AG20443 (cell line): Measurements from ENCODE around the gene PDIA4.
"Not testable (repeated sequence)": the region's sequence is repeated elsewhere in the genome, so short reads cannot be mapped to it uniquely, and the experiment has no call there.

ENCODE experiments used
- DNase-seq: peaks from one replicate; pipeline ENCODE4 v3.0.0; 2012; ENCODE audit warnings: low spot score, mixed read lengths

The PDIA4 gene

GRCh38 chr7:149003560-149004305 is 24.6 kb downstream of the PDIA4 start:
- no peak for DNase-seq

GRCh38 chr7:149003018-149003417 is 25.3 kb downstream of the PDIA4 start:
- no peak for DNase-seq

DNA sequence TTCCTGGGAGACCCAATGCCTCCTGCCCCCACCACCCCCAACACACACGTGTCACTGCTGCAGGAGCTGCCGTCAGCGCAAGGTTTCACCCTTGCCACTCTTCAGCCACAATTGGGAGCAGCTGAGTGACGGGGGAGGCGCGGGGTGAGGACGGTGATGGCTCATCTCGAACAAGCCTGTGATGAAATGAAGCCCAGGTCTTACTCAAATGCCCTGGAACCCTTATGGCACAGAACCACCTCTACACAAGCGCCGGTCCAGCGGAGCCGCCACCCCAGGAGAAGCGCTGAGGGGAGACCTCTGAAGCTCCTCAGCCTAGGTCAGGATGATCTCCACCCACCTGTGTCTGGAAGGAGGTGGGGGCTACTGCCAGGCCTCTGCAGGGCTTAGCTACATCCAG is 25.7 kb downstream of the PDIA4 start:
- no peak for DNase-seq

DNA sequence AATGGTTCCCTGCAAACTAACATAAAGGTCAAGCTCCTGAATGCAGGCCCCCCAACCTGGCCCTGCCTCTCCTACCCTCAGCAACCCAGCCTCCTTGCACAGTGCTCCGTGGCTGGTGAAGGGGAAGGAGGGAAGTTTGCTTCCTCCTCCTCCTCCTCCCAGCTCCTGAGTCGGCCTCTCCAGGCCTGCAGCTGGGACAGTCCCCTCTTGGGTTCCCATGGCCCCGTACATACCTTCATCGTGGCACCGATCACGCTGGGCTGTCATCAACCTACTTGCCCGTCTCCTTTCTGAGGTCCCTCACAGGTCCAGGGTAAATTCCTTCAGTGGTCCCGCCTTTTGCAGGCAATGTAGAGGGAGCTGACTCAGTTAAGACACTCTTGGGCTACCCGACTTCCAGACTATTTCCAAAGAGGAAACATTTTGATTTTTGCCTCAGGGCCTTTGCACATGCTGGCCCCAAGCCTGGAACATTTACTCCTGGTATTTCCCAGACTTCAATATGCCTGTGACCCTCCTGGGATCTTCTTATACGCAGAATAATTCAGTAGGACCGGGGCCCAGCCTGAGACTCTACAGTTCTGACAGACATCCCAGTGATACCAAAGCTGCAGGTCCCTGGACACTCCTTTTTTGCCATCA is 26.8 kb downstream of the PDIA4 start:
- DNase-seq = no peak

DNA sequence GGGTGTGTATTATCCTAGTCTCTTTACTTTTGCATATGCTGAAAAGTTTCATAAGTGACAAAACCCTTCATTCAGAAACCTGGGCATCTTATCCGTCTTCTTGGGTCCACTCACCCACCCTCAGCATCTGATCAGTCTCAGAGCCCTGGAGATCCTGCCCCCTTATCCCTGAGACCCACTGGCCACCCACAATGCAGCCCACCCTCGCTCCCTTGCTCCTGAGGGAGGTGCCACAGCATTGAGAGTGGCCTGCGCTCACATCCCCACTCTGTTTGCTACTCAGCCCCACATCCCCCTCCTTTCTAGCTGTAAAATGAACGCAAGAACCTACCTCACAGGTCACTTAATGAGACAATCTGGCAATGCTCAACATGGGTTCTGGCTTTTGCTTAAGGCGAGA is 27.3 kb downstream of the PDIA4 start:
- no peak for DNase-seq

- no peak for DNase-seq
Measured at GRCh38 chr7:148999192-148999591, 29.1 kb downstream of the PDIA4 start.

DNA sequence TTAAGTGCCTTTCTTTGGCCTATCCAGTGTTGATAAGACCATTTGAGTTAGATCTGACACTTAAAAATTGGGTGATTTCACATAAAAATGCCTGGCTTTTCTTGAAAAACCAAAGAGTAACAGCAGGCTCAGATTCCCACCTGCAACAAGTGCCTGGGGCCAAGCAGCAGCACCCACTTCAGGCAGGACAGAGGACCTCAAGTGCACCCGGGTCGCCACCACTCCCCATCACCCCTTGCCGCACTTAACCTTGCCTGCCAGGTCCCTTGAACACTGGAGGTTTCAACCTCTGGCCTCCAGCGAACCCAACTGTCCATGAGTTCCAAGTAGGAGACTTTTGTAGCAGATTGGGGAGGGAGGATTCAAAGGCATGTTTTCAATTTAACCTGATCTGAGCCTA is 30.8 kb downstream of the PDIA4 start:
- no peak for DNase-seq

GRCh38 chr7:148994576-148994975 is 33.7 kb downstream of the PDIA4 start:
- DNase-seq = no peak

DNA sequence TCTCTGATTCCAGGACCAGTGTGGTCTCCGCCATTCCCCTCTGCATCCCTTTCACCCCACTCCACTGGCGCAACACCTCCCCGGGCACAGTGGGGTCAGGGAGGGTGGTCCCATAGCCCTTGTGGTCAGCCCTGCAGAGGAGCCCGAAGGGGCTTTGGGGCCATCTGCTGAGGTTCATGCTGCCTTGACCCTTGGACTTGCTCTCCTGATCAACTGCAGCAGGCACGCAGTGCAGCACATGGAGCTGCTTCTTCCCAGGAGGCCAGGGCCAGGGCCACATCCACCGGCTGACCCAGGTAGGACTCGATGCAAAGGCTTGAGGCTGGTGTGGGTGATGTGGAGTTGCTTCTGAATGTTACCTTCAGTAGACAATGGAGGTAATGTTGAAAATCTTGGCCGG is 35.1 kb downstream of the PDIA4 start:
- DNase-seq = no peak

GRCh38 chr7:148991536-148991935 is 36.8 kb downstream of the PDIA4 start:
- DNase-seq = no peak

GRCh38 chr7:148987751-148988512 is 40.4 kb downstream of the PDIA4 start:
- peak; percentile 34 for DNase-seq

- peak; percentile 93 for DNase-seq
Measured at GRCh38 chr7:148987010-148987750, 41.1 kb downstream of the PDIA4 start.

DNA sequence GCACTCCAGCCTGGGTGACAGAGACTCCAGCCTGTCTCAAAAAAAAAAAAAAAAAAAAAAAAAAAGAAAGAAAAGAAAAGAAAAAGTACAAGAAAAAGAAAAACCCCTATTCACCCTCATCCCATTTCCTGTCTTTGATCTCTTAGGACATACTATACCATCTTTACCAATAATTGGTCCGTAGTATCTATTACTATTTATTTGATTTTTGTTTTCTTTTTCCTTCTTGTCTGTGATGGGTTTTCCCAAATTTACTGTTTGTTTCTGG is 41.6 kb downstream of the PDIA4 start:
- DNase-seq = no peak

- DNase-seq = peak; percentile 74
Measured at GRCh38 chr7:148983200-148984146, 44.8 kb downstream of the PDIA4 start.

DNA sequence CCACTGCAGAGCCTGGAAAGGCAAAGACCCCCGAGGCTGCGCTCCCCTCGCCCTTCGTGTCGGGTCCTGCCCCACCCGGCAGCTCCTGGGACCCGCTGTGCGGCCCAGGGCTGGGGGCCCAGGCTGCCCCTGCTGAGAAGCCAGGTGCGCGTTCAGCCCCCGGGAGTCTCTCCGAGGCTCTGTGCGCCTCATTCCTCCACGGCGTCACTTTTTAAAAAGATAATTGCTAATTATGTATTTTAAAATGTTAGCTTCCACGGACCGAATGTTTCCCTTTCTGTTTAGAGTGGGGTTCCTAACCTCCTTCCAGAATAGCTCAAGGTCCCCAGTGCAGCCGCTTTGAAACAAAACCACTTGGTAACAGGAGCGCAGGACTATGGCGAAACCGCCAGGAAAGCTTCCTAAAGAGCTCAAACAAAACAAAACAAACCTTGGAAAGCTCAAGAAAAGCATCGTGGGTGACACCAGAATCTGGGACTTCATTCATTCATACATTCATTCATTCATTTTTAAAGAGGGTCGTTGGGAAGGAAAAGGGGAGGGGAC is 45.6 kb downstream of the PDIA4 start:
- DNase-seq = no peak

DNA sequence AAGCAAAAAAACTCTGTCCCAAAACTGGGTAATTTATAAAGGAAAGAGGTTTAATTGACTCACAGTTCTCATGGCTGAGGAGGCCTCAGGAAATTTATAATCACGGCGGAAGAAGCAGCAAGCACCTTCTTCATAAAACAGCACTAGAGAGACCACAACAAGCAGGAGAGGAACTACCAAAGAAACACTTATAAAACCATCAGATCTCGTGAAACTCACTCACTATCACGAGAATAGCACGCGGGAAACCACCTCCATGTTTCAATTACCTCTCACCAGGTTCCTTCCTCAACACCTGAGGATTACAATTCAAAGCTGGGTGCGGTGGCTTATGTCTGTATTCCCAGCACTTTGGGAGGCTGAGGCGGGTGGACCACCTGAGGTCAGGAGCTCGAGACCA is 48.5 kb downstream of the PDIA4 start:
- DNase-seq = no peak

DNA sequence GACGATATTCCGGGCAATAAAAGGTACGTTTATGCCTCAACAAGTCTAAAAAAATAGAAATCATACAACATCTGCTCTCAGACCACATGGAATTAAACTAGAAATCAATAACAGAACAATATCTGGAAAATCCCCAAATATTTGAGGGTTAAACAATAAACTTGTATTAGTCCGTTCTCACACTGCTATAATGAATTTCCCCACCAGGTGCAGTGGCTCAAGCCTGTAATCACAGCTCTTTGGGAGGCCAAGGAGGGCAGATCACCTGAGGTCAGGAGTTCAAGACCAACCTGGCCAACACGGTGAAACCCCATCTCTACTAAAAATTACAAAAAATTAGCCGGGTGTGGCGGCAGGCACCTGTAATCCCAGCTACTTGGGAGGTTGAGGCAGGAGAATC is 49.2 kb downstream of the PDIA4 start:
- DNase-seq = not testable (repeated sequence)

- no peak for DNase-seq
Measured at GRCh38 chr7:148978091-148978490, 50.2 kb downstream of the PDIA4 start.

DNA sequence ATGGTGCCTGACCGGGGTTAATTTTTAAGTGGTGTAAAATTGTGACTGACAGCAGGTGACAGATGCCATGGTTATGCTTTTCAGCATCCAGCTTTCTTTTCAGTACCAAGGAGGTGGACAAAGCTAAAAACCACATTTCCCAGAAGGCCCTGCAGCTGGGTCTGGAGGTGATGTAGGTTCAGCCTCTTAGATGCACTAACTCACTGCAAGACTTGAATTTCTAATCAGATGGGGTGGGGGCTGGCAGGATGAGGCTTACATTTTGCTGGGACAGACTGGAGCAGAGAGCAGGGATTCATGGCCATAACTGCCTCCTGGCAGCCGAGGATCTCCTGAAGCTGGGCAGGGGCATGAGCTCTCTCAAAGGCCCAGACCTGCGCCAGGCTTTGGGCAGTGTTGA is 52.4 kb downstream of the PDIA4 start:
- no peak for DNase-seq

- DNase-seq = no peak
Measured at GRCh38 chr7:148973256-148973655, 55.0 kb downstream of the PDIA4 start.

DNA sequence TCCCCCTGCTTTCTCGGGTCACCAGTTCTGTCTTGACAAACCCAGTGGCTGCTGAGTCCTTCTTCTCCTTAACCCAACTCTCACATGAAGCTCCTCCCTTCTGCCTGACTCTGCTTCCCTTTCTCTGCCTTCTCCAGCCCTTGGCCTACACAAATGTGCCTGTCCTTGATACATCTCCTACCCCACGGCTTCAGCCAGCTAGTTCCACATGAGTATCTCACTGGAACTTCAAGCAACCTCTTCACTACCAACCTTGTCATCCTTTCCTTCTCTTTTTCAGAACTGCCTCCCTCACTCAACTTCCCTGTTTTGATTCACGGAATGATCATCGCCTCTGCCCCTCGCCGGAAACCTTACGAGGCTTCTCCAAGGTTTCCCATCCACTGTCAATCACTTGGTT is 55.9 kb downstream of the PDIA4 start:
- DNase-seq = no peak
